Type B pancreatic cell (in vitro differentiated cells): ENCODE results near the gene HAGH. TPM values are rescaled to one million over a fixed set of nuclear protein-coding genes. Genes with fewer than 3 reads are reported as not detected.

Source experiments
- DNase-seq: peaks from one replicate; pipeline ENCODE4 v3.0.0; 2021; ENCODE audit warnings: mixed read lengths; ENCODE audit not compliant: unreplicated experiment; ENCODE audit errors: extremely low spot score
- H3K27ac Mint-ChIP-seq: 2 replicates; pipeline ENCODE4 v1.8.0; 2021; ENCODE audit warnings: mild to moderate bottlenecking, mixed read lengths
- H3K27me3 Mint-ChIP-seq: 2 replicates; pipeline ENCODE4 v1.8.0; 2021; ENCODE audit warnings: mixed read lengths
- H3K36me3 Mint-ChIP-seq: 2 replicates; pipeline ENCODE4 v1.8.0; 2021; ENCODE audit warnings: mixed read lengths
- H3K4me1 Mint-ChIP-seq: one replicate; pipeline ENCODE4 v1.8.0; 2021; ENCODE audit warnings: mixed read lengths; ENCODE audit not compliant: unreplicated experiment
- H3K4me3 Mint-ChIP-seq: 2 replicates; pipeline ENCODE4 v1.8.0; 2021; ENCODE audit warnings: mild to moderate bottlenecking, mixed read lengths
- H3K9me3 Mint-ChIP-seq: 2 replicates; pipeline ENCODE4 v1.8.0; 2021; ENCODE audit warnings: mixed read lengths
- total RNA-seq: library from RNA; stranded (reverse); gene quantifications from 2 replicates; pipeline ENCODE4 v1.2.1, GENCODE V29; 2021; ENCODE audit warnings: low replicate concordance
- TF ChIP-seq, protein P1 (sequence below): fragments of 200-600 bp; sonication (generic); conservative IDR thresholded peaks from 2 replicates; pipeline ENCODE4 v1.5.0; 2021; ENCODE audit warnings: antibody characterized with exemption, mild to moderate bottlenecking

The HAGH gene
- total RNA-seq, 1 donor from 2014 or later, result 36.7 TPM

GRCh38 chr16:1815461-1815860 lies 11.2 kb downstream of the HAGH start:
- TF ChIP-seq, protein P1, sequence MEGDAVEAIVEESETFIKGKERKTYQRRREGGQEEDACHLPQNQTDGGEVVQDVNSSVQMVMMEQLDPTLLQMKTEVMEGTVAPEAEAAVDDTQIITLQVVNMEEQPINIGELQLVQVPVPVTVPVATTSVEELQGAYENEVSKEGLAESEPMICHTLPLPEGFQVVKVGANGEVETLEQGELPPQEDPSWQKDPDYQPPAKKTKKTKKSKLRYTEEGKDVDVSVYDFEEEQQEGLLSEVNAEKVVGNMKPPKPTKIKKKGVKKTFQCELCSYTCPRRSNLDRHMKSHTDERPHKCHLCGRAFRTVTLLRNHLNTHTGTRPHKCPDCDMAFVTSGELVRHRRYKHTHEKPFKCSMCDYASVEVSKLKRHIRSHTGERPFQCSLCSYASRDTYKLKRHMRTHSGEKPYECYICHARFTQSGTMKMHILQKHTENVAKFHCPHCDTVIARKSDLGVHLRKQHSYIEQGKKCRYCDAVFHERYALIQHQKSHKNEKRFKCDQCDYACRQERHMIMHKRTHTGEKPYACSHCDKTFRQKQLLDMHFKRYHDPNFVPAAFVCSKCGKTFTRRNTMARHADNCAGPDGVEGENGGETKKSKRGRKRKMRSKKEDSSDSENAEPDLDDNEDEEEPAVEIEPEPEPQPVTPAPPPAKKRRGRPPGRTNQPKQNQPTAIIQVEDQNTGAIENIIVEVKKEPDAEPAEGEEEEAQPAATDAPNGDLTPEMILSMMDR, result no peak
- peaks cover 6% of the 10 kb centered on the region for H3K36me3 Mint-ChIP-seq
- H3K4me1 Mint-ChIP-seq, result no peaks in the 10 kb centered on the region
- H3K27me3 Mint-ChIP-seq, result no peaks in the 10 kb centered on the region
- peak overlapping the region; percentile 38 for H3K27ac Mint-ChIP-seq
- DNase-seq, result no peak
- H3K9me3 Mint-ChIP-seq, result no peaks in the 10 kb centered on the region
- no peak overlapping the region for H3K4me3 Mint-ChIP-seq

DNA sequence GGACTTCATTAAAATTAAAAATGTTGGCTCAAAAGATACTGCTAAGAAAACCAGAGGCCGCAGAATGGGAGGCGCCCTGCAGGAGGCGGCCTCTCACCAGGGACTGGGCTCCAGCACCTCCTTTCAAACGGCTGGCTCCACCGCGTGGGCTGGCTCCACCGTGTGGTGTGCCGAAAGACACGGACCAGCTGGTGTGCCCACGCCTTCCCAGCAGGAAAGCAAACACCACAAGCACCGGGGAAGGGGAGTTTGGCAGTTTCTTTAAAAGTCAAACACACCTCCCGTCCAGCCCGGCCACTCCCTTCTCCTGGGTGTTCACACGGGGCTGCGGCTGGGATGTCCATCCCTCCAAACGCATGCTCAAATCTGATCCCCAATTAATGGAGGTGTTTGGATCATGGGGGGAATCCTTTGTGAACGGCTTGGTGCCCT lies 13.9 kb downstream of the HAGH start:
- Mint-ChIP-seq H3K36me3 (peaks cover 6% of the 10 kb centered on the region), H3K4me3 (no peak overlapping the region), H3K4me1 (no peaks in the 10 kb centered on the region), H3K9me3 (no peaks in the 10 kb centered on the region), H3K27me3 (no peaks in the 10 kb centered on the region), H3K27ac (no peak overlapping the region)
- TF ChIP-seq, protein P1, result peak; percentile 60
- DNase-seq, result no peak

- TF ChIP-seq, protein P1, result no peak
- Mint-ChIP-seq H3K27ac (no peak overlapping the region), H3K27me3 (no peaks in the 10 kb centered on the region), H3K4me3 (no peak overlapping the region), H3K36me3 (peaks cover 13% of the 10 kb centered on the region), H3K4me1 (no peaks in the 10 kb centered on the region), H3K9me3 (no peaks in the 10 kb centered on the region)
- DNase-seq, result no peak
These were observed 16.1 kb downstream of the HAGH start for GRCh38 chr16:1810536-1810935.

- Mint-ChIP-seq H3K36me3 (peaks cover 9% of the 10 kb centered on the region), H3K27ac (no peak overlapping the region), H3K9me3 (no peaks in the 10 kb centered on the region), H3K4me3 (no peak overlapping the region), H3K4me1 (no peaks in the 10 kb centered on the region), H3K27me3 (no peaks in the 10 kb centered on the region)
- DNase-seq, result no peak
- TF ChIP-seq, protein P1, result no peak
These were observed 16.5 kb downstream of the HAGH start for GRCh38 chr16:1810106-1810505.

DNA sequence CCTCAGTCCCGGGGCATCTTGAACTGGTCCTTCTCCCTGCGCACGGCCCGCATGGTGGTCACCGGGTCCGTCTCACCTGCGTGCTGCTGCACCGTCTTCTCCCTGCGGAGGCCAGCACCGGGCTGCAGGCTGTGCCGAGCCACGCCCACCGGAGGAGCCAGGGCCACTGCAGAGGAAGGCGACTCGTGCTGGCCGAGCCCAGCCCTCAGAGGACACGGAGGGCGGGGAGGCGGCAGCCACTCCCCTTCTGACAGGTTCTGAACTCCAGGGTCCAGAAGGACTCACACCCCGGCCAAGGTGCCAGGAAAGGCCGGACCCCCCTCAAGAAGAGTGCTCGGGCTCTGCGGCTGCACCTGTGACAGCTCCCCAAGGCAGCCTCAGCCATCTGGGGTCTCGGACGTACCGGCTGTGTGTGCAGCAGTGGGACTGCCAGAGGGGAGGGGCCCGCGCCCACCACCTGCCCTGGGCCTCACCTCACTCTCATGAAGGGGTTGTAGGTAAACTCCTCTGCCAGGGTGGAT lies 17.3 kb downstream of the HAGH start:
- no peak for DNase-seq
- H3K4me3 Mint-ChIP-seq, result no peak overlapping the region
- no peaks in the 10 kb centered on the region for H3K4me1 Mint-ChIP-seq
- TF ChIP-seq, protein P1, result no peak
- H3K9me3 Mint-ChIP-seq, result no peaks in the 10 kb centered on the region
- no peaks in the 10 kb centered on the region for H3K27me3 Mint-ChIP-seq
- H3K27ac Mint-ChIP-seq, result no peak overlapping the region
- peaks cover 7% of the 10 kb centered on the region for H3K36me3 Mint-ChIP-seq

DNA sequence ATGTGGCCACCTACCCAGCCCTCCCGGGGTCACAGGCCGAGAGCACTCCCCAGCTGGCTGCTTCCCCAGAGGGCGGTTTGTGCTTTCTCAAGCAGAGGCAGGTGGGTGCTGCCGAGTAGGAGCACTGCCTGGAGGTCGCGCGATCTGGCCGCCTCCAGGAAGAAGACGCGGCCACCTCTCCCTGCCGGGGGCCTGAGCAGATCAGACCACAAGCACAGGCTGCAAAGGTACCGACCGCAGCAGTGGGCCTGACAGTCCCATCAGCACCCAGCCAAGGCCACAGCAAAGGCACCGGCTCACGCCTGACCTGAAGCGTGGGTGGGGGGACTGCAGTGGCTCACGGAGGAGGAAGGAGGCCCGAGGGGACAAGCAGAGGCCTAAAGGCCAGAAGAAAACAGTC lies 17.9 kb downstream of the HAGH start:
- H3K9me3 Mint-ChIP-seq, result no peaks in the 10 kb centered on the region
- H3K36me3 Mint-ChIP-seq, result peaks cover 7% of the 10 kb centered on the region
- DNase-seq, result no peak
- no peaks in the 10 kb centered on the region for H3K27me3 Mint-ChIP-seq
- H3K4me1 Mint-ChIP-seq, result no peaks in the 10 kb centered on the region
- TF ChIP-seq, protein P1, result no peak
- H3K4me3 Mint-ChIP-seq, result no peak overlapping the region
- no peak overlapping the region for H3K27ac Mint-ChIP-seq
